HUDEP-2 (cell line): ENCODE measurements around the gene NTN3.
A peak's percentile ranks its signal among the peaks of the same experiment; 100 is the strongest.
"Not testable (repeated sequence)": the region's sequence is repeated elsewhere in the genome, so short reads cannot be mapped to it uniquely, and the experiment has no call there.

Experiments
- DNase-seq, 76 experiments: peaks; one replicate each; lab custom pipeline; 2025; ENCODE audit not compliant: unreplicated experiment in 76 of 76; lab: John Stamatoyannopoulos, UW

NTN3 gene

GRCh38 chr16:2439598-2439997 lies 31.5 kb upstream of the NTN3 start:
- no peak for DNase-seq

- DNase-seq, result not testable (repeated sequence)
Measured at GRCh38 chr16:2441143-2441804, 29.8 kb upstream of the NTN3 start.

GRCh38 chr16:2443555-2443954 lies 27.5 kb upstream of the NTN3 start:
- DNase-seq, result no peak

- DNase-seq, result peak in 1 of 76 experiments; percentile 11
Measured at GRCh38 chr16:2447920-2448583, 23.0 kb upstream of the NTN3 start.

GRCh38 chr16:2449118-2449517 lies 22.0 kb upstream of the NTN3 start:
- no peak for DNase-seq

GRCh38 chr16:2450535-2450934 lies 20.6 kb upstream of the NTN3 start:
- no peak for DNase-seq

- no peak for DNase-seq
Measured at GRCh38 chr16:2450975-2451381, 20.1 kb upstream of the NTN3 start.

GRCh38 chr16:2451851-2452320 lies 19.2 kb upstream of the NTN3 start:
- DNase-seq, result no peak

GRCh38 chr16:2452650-2453049 lies 18.4 kb upstream of the NTN3 start:
- DNase-seq, result no peak

GRCh38 chr16:2455081-2455845 lies 15.8 kb upstream of the NTN3 start:
- DNase-seq, result no peak

- DNase-seq, result no peak
Measured at GRCh38 chr16:2456551-2457153, 14.4 kb upstream of the NTN3 start.

- DNase-seq, result no peak
Measured at GRCh38 chr16:2457267-2457666, 13.8 kb upstream of the NTN3 start.

- DNase-seq, result no peak
Measured at GRCh38 chr16:2457946-2458345, 13.2 kb upstream of the NTN3 start.

GRCh38 chr16:2458887-2459646 lies 12.0 kb upstream of the NTN3 start:
- DNase-seq, result no peak

GRCh38 chr16:2459647-2460390 lies 11.3 kb upstream of the NTN3 start, which contains the start of gene TEDC2:
Gene TEDC2 (plus strand): TSS chr16:2460109. CDS start chr16:2460145, 36 bp downstream.
- peak in 75 of 76 experiments; percentile 30 to 98 (median 94) for DNase-seq

- no peak for DNase-seq
Measured at GRCh38 chr16:2460391-2460713, 10.7 kb upstream of the NTN3 start.

- no peak for DNase-seq
Measured at GRCh38 chr16:2460916-2461315, 10.2 kb upstream of the NTN3 start.

- no peak for DNase-seq
Measured at GRCh38 chr16:2462031-2462866, 8.8 kb upstream of the NTN3 start.

- no peak for DNase-seq
Measured at GRCh38 chr16:2464333-2464732, 6.8 kb upstream of the NTN3 start.
